Measurements from ENCODE around the gene VTI1A.
"Not testable (repeated sequence)": the region's sequence is repeated elsewhere in the genome, so short reads cannot be mapped to it uniquely, and the experiment has no call there.

VTI1A gene

GRCh38 chr10:112492736-112493135 lies 45.7 kb downstream of the VTI1A start:
- no peak overlapping the region for H3K4me3 ChIP-seq (ENCODE audit: low read length)
- no peak for DNase-seq (ENCODE audit: low read depth, low spot score)

GRCh38 chr10:112497347-112497950 lies 50.4 kb downstream of the VTI1A start:
- no peak for DNase-seq (ENCODE audit: low read depth, low spot score)
- no peak overlapping the region for H3K4me3 ChIP-seq (ENCODE audit: low read length)

GRCh38 chr10:112498806-112499205 lies 51.8 kb downstream of the VTI1A start:
- H3K4me3 ChIP-seq (ENCODE audit: low read length) = no peak overlapping the region

GRCh38 chr10:112499985-112500384 lies 53.0 kb downstream of the VTI1A start:
- not testable (repeated sequence) for DNase-seq (ENCODE audit: low read depth, low spot score); H3K4me3 ChIP-seq (ENCODE audit: low read length)

More at GRCh38 chr10:112498806-112499205, 51.8 kb downstream of the VTI1A start:
- no peak for DNase-seq (ENCODE audit: low read depth, low spot score)

- no peak overlapping the region for H3K4me3 ChIP-seq (ENCODE audit: low read length)
- DNase-seq (ENCODE audit: low read depth, low spot score) = no peak
Measured at GRCh38 chr10:112502536-112502935, 55.5 kb downstream of the VTI1A start.

- H3K4me3 ChIP-seq (ENCODE audit: low read length) = no peak overlapping the region
- DNase-seq (ENCODE audit: low read depth, low spot score) = no peak
Measured at GRCh38 chr10:112503643-112504042, 56.6 kb downstream of the VTI1A start.

- no peak overlapping the region for H3K4me3 ChIP-seq (ENCODE audit: low read length)
- DNase-seq (ENCODE audit: low read depth, low spot score) = no peak
Measured at GRCh38 chr10:112507046-112507445, 60.0 kb downstream of the VTI1A start.

- no peak for DNase-seq (ENCODE audit: low read depth, low spot score)
- H3K4me3 ChIP-seq (ENCODE audit: low read length) = no peak overlapping the region
Measured at GRCh38 chr10:112507988-112508387, 61.0 kb downstream of the VTI1A start.

GRCh38 chr10:112509558-112510291 lies 62.7 kb downstream of the VTI1A start:
- DNase-seq (ENCODE audit: low read depth, low spot score) = no peak

GRCh38 chr10:112510384-112510783 lies 63.4 kb downstream of the VTI1A start:
- H3K4me3 ChIP-seq (ENCODE audit: low read length) = no peak overlapping the region
- DNase-seq (ENCODE audit: low read depth, low spot score) = no peak

More at GRCh38 chr10:112509558-112510291, 62.7 kb downstream of the VTI1A start:
- H3K4me3 ChIP-seq (ENCODE audit: low read length) = no peak overlapping the region

GRCh38 chr10:112512294-112512693 lies 65.3 kb downstream of the VTI1A start:
- no peak for DNase-seq (ENCODE audit: low read depth, low spot score)
- H3K4me3 ChIP-seq (ENCODE audit: low read length) = no peak overlapping the region

GRCh38 chr10:112515126-112515525 lies 68.1 kb downstream of the VTI1A start:
- H3K4me3 ChIP-seq (ENCODE audit: low read length) = no peak overlapping the region
- DNase-seq (ENCODE audit: low read depth, low spot score) = no peak

GRCh38 chr10:112515852-112516251 lies 68.8 kb downstream of the VTI1A start:
- H3K4me3 ChIP-seq (ENCODE audit: low read length) = no peak overlapping the region

GRCh38 chr10:112517451-112517862 lies 70.4 kb downstream of the VTI1A start:
- DNase-seq (ENCODE audit: low read depth, low spot score) = no peak
- H3K4me3 ChIP-seq (ENCODE audit: low read length) = no peak overlapping the region

More at GRCh38 chr10:112515852-112516251, 68.8 kb downstream of the VTI1A start:
- DNase-seq (ENCODE audit: low read depth, low spot score) = no peak

- DNase-seq (ENCODE audit: low read depth, low spot score) = no peak
- no peak overlapping the region for H3K4me3 ChIP-seq (ENCODE audit: low read length)
Measured at GRCh38 chr10:112519133-112519761, 72.2 kb downstream of the VTI1A start.

- DNase-seq (ENCODE audit: low read depth, low spot score) = no peak
- no peak overlapping the region for H3K4me3 ChIP-seq (ENCODE audit: low read length)
Measured at GRCh38 chr10:112520914-112521313, 73.9 kb downstream of the VTI1A start.

- no peak for DNase-seq (ENCODE audit: low read depth, low spot score)
- H3K4me3 ChIP-seq (ENCODE audit: low read length) = no peak overlapping the region
Measured at GRCh38 chr10:112524641-112525040, 77.6 kb downstream of the VTI1A start.

GRCh38 chr10:112525200-112525599 lies 78.2 kb downstream of the VTI1A start:
- no peak overlapping the region for H3K4me3 ChIP-seq (ENCODE audit: low read length)

GRCh38 chr10:112526139-112526538 lies 79.1 kb downstream of the VTI1A start:
- no peak overlapping the region for H3K4me3 ChIP-seq (ENCODE audit: low read length)
- DNase-seq (ENCODE audit: low read depth, low spot score) = no peak

More at GRCh38 chr10:112525200-112525599, 78.2 kb downstream of the VTI1A start:
- DNase-seq (ENCODE audit: low read depth, low spot score) = no peak

- DNase-seq (ENCODE audit: low read depth, low spot score) = no peak
- no peak overlapping the region for H3K4me3 ChIP-seq (ENCODE audit: low read length)
Measured at GRCh38 chr10:112526906-112527305, 79.9 kb downstream of the VTI1A start.
